ENCODE data around the gene ATP6V0A1. TPM values are rescaled to one million over a fixed set of nuclear protein-coding genes. Genes with fewer than 3 reads are reported as not detected.

ATP6V0A1 gene
- total RNA-seq, 1 donor from 2014 or later = 109 TPM

- H3K27me3 ChIP-seq = no peaks in the 10 kb centered on the region
- H3K36me3 ChIP-seq = peaks cover 39% of the 10 kb centered on the region
- DNase-seq (no peak), ATAC-seq (no peak)
- no peak overlapping the region for H3K4me3 ChIP-seq
- H3K27ac ChIP-seq = no peak overlapping the region
- intact Hi-C loops (cut with DNase I) = no loop called here
- TF ChIP-seq, protein P1, sequence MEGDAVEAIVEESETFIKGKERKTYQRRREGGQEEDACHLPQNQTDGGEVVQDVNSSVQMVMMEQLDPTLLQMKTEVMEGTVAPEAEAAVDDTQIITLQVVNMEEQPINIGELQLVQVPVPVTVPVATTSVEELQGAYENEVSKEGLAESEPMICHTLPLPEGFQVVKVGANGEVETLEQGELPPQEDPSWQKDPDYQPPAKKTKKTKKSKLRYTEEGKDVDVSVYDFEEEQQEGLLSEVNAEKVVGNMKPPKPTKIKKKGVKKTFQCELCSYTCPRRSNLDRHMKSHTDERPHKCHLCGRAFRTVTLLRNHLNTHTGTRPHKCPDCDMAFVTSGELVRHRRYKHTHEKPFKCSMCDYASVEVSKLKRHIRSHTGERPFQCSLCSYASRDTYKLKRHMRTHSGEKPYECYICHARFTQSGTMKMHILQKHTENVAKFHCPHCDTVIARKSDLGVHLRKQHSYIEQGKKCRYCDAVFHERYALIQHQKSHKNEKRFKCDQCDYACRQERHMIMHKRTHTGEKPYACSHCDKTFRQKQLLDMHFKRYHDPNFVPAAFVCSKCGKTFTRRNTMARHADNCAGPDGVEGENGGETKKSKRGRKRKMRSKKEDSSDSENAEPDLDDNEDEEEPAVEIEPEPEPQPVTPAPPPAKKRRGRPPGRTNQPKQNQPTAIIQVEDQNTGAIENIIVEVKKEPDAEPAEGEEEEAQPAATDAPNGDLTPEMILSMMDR (IDR thresholded peaks at IDR 0.05) = no peak
- no peaks in the 10 kb centered on the region for H3K9me3 ChIP-seq
- H3K4me1 ChIP-seq = peaks cover 50% of the 10 kb centered on the region
These were observed 106.3 kb downstream of the ATP6V0A1 start for GRCh38 chr17:42564815-42565522.

DNA sequence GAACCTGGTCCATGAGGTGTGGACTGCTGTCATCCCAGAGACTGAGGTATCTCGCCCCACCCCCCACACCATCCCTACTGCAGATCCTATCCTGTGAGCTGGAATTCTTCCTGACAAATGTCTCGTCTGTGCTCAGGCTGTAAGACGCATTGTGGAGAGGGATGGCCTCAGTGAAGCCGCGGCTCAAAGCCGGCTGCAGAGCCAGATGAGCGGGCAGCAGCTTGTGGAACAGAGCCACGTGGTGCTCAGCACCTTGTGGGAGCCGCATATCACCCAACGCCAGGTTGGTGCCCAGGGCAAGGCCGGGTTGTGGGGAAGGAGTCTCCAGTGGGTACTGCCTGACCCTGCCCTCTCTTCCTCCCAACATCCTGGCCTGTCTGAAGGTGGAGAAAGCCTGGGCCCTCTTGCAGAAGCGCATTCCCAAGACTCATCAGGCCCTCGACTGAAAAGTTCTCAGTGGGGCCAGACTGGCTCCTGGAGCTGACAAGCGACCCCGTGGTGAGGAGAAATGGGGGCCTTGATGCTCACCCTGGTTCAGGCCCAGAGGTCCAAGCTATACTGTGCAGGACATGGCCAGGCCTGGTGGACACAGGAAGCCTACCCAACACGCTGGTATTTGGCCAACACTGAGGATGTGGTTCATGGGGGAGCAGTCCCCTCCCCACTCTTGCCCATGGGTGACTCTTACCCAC lies 107.0 kb downstream of the ATP6V0A1 start:
- H3K27ac ChIP-seq = peak overlapping the region; percentile 97

DNA sequence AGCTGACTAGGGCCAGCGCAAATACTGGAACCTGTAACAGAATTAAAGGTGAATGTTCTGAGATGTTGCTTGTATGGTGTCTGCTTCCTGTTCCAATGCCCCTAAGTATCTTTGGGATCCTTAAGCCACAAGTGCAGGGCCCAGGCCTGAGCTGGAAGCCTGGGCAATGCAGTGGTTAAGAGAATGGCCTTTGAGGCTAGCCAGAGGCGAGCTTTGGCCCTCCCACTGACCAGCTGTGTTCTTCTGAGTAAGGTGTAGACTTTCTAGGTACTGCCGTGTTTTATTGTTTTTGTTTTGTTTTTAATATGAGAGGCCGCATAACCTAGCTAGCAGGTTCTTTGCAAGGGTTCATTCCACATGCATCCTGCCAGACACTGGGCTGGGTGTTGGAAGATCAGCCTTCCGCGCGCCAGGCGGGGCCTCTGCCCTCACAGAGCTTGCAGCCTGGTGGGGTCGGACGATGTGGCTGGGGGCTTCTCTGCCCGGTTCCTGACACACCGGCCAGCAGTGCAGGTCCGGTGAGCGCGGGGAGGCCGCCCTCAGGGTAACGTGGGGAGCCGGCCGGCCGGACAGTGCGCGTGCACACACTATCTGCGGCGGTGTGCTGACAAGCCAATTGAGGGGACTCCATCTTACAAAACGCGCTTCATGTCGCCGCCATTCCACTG lies 107.7 kb downstream of the ATP6V0A1 start:
- peaks cover 53% of the 10 kb centered on the region for H3K36me3 ChIP-seq
- no peak for DNase-seq
- peak overlapping the region; percentile 97 for H3K4me3 ChIP-seq
- TF ChIP-seq, protein P1 (IDR thresholded peaks at IDR 0.05) = no peak
- no peaks in the 10 kb centered on the region for H3K9me3 ChIP-seq
- H3K4me1 ChIP-seq = peaks cover 51% of the 10 kb centered on the region
- no peaks in the 10 kb centered on the region for H3K27me3 ChIP-seq
- intact Hi-C loops (cut with DNase I) = no loop called here
- no peak for ATAC-seq
- H3K27ac ChIP-seq = peak overlapping the region; percentile 97

More for the DNA sequence above, 107.0 kb downstream of the ATP6V0A1 start:
- no peak for ATAC-seq
- no peaks in the 10 kb centered on the region for H3K9me3 ChIP-seq
- TF ChIP-seq, protein P1 (IDR thresholded peaks at IDR 0.05) = no peak
- DNase-seq = no peak
- peaks cover 50% of the 10 kb centered on the region for H3K4me1 ChIP-seq
- no peaks in the 10 kb centered on the region for H3K27me3 ChIP-seq
- H3K36me3 ChIP-seq = peaks cover 46% of the 10 kb centered on the region
- no peak overlapping the region for H3K4me3 ChIP-seq
- intact Hi-C loops (cut with DNase I) = no loop called here

DNA sequence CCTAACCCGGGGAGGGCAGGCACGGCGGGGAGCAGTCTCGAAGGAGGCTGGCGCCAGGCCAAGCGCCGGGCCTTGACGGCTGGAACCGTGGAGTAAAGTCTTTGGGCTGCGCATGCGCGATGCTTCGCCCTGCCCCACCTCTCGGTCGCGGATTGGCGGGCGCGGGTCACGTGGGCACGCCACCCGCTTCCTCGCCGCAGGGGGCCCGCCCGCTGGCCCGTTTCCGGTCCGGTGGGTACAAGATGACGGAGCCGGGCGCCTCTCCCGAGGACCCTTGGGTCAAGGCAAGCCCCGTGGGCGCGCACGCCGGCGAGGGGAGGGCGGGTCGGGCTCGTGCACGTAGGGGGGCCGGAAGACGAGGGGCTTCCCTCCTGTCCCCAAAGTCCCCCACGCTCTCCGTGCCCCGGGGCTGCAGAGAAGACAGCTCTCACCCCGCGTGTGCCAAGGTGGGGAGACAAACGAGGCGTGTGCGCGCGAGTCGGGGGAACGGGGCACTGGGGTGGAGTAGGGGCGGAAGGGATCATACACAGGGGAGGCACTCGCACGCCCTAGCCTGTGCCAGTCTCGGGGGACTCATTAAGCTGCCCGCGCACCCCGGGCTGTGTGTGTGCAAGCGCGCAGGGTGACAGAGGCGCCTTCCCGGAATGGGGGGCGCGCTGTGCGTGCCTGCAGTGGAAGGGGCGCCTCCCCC lies 108.3 kb downstream of the ATP6V0A1 start, which contains the start of gene MLX:
TSS of gene MLX (plus strand) at position 218 of the 691 bp plus-strand sequence. CDS start at position 243, 25 bp downstream.
- Histone ChIP-seq H3K27ac (peak within 1 kb of the TSS; percentile 97), H3K36me3 (peaks cover 60% of the 10 kb centered on the region), H3K4me1 (peaks cover 52% of the 10 kb centered on the region), H3K4me3 (peak within 1 kb of the TSS; percentile 97), H3K9me3 (no peaks in the 10 kb centered on the region), H3K27me3 (no peaks in the 10 kb centered on the region)
- intact Hi-C loops (cut with DNase I) = no loop called here
- DNase-seq (peak; percentile 98), ATAC-seq (peak; percentile 84)
- TF ChIP-seq, protein P1 (IDR thresholded peaks at IDR 0.05) = no peak

DNA sequence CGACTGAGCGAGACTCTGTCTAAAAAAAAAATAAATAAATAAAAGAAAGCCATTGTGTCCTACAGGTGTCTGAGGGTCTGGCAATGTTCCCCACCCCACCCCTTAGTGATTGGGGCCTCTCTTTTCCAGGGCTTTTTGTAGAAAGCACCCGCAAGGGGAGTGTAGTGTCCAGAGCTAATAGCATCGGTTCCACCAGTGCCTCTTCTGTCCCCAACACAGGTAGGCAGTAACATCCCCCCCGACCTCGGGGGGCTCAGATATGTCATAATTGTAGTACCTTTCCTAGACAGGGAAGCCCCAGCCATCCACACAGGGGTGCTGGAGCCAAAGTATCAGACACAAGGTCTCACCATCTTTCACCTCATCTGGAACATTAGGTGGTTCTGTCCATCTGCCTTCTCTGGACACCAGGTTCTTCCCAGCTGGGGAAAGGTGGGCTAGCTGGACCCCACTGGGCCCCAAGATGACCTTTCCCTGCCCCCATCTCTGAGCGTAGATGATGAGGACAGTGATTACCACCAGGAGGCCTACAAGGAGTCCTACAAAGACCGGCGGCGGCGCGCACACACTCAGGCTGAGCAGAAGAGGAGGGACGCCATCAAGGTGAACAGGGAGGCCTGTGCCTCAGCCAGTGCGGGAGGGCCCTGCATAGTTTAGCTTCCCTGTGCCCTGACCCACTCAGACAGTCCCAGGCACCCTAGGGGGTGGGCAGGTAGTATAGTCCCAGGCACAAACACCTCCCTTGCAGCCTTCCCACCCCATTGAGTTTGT lies 109.8 kb downstream of the ATP6V0A1 start:
- Histone ChIP-seq H3K27ac (peak overlapping the region; percentile 97), H3K9me3 (no peaks in the 10 kb centered on the region), H3K4me1 (peaks cover 42% of the 10 kb centered on the region), H3K4me3 (peak overlapping the region; percentile 97), H3K27me3 (no peaks in the 10 kb centered on the region), H3K36me3 (peaks cover 75% of the 10 kb centered on the region)
- DNase-seq (peak; percentile 61), ATAC-seq (no peak)
- intact Hi-C loops (cut with DNase I) = no loop called here
- TF ChIP-seq, protein P1 (IDR thresholded peaks at IDR 0.05) = no peak

Data from upper lobe of right lung (tissue), 1 donor.